ENCODE data around the gene ZNRF3. TPM values are rescaled to one million over a fixed set of nuclear protein-coding genes. Genes with fewer than 3 reads are reported as not detected.

The ZNRF3 gene
- total RNA-seq, 1 donor from 2014 or later, result 4.1 TPM

DNA sequence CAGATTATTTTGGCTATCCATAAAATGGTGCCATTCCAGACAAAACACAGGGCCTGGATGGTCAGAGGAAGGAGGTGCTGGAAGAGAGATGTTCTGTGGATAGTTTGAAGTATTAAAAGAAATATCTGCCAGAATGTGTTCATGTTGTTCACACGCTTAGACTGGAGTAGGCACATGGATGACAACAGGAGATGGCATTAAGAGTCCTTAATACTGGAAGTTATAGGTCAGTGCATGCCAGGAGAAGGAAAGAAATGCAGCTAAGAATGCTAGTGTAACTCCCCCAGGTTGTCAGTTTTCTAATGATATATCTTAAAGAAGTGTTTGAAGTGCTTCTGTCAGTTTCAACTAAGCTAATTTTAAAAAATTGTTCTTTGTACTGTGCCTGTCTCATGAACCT is 209.7 kb downstream of the ZNRF3 start:
- no peak overlapping the region for H3K4me2 ChIP-seq
- H3K79me2 ChIP-seq (ENCODE audit: low read depth), result no peaks in the 10 kb centered on the region
- no peaks in the 10 kb centered on the region for H3K27me3 ChIP-seq
- Mint-ChIP-seq H3K4me3 (no peak overlapping the region), H3K27me3 (ENCODE audit: insufficient read depth, low read depth) (peaks cover 4% of the 10 kb centered on the region), H3K36me3 (peaks cover 10% of the 10 kb centered on the region), H3K4me1 (peaks cover 36% of the 10 kb centered on the region), H3K9me3 (no peaks in the 10 kb centered on the region), H3K27ac (no peak overlapping the region)
- TF ChIP-seq, protein P1, sequence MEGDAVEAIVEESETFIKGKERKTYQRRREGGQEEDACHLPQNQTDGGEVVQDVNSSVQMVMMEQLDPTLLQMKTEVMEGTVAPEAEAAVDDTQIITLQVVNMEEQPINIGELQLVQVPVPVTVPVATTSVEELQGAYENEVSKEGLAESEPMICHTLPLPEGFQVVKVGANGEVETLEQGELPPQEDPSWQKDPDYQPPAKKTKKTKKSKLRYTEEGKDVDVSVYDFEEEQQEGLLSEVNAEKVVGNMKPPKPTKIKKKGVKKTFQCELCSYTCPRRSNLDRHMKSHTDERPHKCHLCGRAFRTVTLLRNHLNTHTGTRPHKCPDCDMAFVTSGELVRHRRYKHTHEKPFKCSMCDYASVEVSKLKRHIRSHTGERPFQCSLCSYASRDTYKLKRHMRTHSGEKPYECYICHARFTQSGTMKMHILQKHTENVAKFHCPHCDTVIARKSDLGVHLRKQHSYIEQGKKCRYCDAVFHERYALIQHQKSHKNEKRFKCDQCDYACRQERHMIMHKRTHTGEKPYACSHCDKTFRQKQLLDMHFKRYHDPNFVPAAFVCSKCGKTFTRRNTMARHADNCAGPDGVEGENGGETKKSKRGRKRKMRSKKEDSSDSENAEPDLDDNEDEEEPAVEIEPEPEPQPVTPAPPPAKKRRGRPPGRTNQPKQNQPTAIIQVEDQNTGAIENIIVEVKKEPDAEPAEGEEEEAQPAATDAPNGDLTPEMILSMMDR (IDR thresholded peaks at IDR 0.05), result no peak
- no peak for TF ChIP-seq EZH2phosphoT487 (IDR thresholded peaks at IDR 0.05)
- no peak for TF ChIP-seq EZH2 (IDR thresholded peaks at IDR 0.05)
- no peak overlapping the region for H2AFZ ChIP-seq (replicated peaks)
- H4K20me1 ChIP-seq (ENCODE audit: low read depth), result no peaks in the 10 kb centered on the region
- no peak overlapping the region for H3K4me3 ChIP-seq
- H3K36me3 ChIP-seq, result no peaks in the 10 kb centered on the region
- H3K9ac ChIP-seq, result no peak overlapping the region
- H3K9me3 ChIP-seq (ENCODE audit: low read depth), result no peaks in the 10 kb centered on the region
- H3K4me1 ChIP-seq, result peaks cover 15% of the 10 kb centered on the region
- no peak overlapping the region for H3K27ac ChIP-seq
- peaks cover 13% of the 10 kb centered on the region for H3F3A ChIP-seq (ENCODE audit: low read depth)
- no peak for DNase-seq (ENCODE audit: low spot score)

DNA sequence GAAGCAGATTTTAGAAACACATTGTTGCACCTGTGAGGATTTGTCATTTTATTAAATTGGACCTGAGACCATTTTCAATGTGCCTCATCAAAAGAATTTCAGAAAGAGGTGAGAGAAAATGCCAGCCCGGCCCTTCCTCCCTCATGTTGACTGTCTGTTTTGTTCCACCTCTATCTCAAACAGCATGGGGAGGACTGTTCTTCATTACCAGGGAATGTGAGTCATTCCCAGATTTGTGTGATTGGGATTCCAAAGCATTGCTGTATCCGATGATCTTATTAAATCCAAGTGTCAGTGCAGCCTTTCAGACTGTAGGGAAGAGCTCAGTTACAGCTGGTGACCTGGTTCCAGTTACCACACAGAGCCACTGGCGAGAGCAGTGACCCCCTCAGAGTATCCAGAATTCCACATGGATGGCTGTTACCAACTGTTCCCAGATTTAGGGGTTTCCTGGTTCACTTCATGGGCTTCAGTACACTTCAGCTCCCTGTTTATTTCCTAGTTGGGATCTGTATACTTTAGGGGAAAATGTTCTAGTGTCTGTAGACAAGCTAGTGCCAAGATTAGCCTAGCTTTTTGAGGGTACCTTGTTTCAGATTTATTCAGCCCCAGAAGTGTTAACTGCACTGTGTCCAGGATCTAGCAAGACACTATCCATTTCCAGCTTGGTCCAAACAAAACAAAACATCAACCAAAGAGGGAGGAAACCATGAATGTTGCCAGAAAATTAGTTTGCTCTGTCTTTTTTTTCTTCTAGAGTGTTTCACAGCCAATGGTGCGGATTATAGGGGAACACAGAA is 210.3 kb downstream of the ZNRF3 start:
- no peaks in the 10 kb centered on the region for H4K20me1 ChIP-seq (ENCODE audit: low read depth)
- Mint-ChIP-seq H3K4me1 (peaks cover 38% of the 10 kb centered on the region), H3K9me3 (no peaks in the 10 kb centered on the region), H3K27me3 (ENCODE audit: insufficient read depth, low read depth) (peaks cover 4% of the 10 kb centered on the region), H3K4me3 (no peak overlapping the region), H3K27ac (no peak overlapping the region), H3K36me3 (peaks cover 10% of the 10 kb centered on the region)
- H3F3A ChIP-seq (ENCODE audit: low read depth), result peaks cover 13% of the 10 kb centered on the region
- TF ChIP-seq, protein P1 (IDR thresholded peaks at IDR 0.05), result no peak
- no peak for TF ChIP-seq EZH2 (IDR thresholded peaks at IDR 0.05)
- no peak for TF ChIP-seq EZH2phosphoT487 (IDR thresholded peaks at IDR 0.05)
- no peaks in the 10 kb centered on the region for H3K79me2 ChIP-seq (ENCODE audit: low read depth)
- H3K4me1 ChIP-seq, result peaks cover 15% of the 10 kb centered on the region
- H3K27me3 ChIP-seq, result no peaks in the 10 kb centered on the region
- no peak overlapping the region for H3K27ac ChIP-seq
- H3K9me3 ChIP-seq (ENCODE audit: low read depth), result no peaks in the 10 kb centered on the region
- DNase-seq (ENCODE audit: low spot score), result no peak
- no peak overlapping the region for H3K4me2 ChIP-seq
- no peak overlapping the region for H3K9ac ChIP-seq
- no peak overlapping the region for H2AFZ ChIP-seq (replicated peaks)
- H3K36me3 ChIP-seq, result no peaks in the 10 kb centered on the region
- no peak overlapping the region for H3K4me3 ChIP-seq

DNA sequence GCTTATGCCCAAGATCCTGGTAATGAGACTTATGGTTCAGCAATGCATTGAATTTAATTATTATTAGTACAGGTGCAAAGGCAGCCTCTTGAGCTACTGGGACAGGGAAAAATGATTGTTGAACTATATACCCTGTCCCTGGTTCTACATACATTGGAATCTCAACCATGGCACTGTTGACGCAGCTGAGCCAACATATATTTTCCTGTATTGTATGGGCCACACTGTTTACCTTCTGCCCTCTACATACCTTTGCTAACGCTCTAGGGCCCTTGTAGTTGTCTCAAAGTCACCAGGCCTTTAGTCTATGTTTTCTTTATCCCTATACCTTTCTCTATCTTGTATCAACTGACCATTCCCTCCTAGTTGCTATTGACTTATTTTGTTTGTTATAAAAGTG is 212.1 kb downstream of the ZNRF3 start:
- Histone ChIP-seq H3F3A (ENCODE audit: low read depth) (peaks cover 13% of the 10 kb centered on the region), H3K4me2 (no peak overlapping the region), H2AFZ (replicated peaks) (no peak overlapping the region), H3K4me1 (peaks cover 15% of the 10 kb centered on the region), H3K9me3 (ENCODE audit: low read depth) (no peaks in the 10 kb centered on the region), H3K4me3 (no peak overlapping the region), H3K27me3 (no peaks in the 10 kb centered on the region), H3K27ac (no peak overlapping the region), H3K79me2 (ENCODE audit: low read depth) (no peaks in the 10 kb centered on the region), H3K36me3 (no peaks in the 10 kb centered on the region), H4K20me1 (ENCODE audit: low read depth) (no peaks in the 10 kb centered on the region), H3K9ac (no peak overlapping the region)
- Mint-ChIP-seq H3K27me3 (ENCODE audit: insufficient read depth, low read depth) (peaks cover 2% of the 10 kb centered on the region), H3K27ac (no peak overlapping the region), H3K36me3 (peaks cover 10% of the 10 kb centered on the region), H3K4me1 (peaks cover 34% of the 10 kb centered on the region), H3K9me3 (no peaks in the 10 kb centered on the region), H3K4me3 (no peak overlapping the region)
- no peak for DNase-seq (ENCODE audit: low spot score)
- TF ChIP-seq EZH2 (IDR thresholded peaks at IDR 0.05), result no peak
- no peak for TF ChIP-seq EZH2phosphoT487 (IDR thresholded peaks at IDR 0.05)
- TF ChIP-seq, protein P1 (IDR thresholded peaks at IDR 0.05), result no peak
